Cardiac fibroblast (primary cell): Measurements from ENCODE around the gene KIR2DL3.

Experiments
- DNase-seq, 2 donors: peaks; one replicate each; pipeline versions ENCODE4 v3.0.0 to v3.0.0-alpha.2; 2010; ENCODE audit warnings: low read depth in 2 of 2
- H3K4me3 ChIP-seq, 2 donors: replicated peaks in 1 of 2; 1 replicate in 1 of 2; 2 replicates in 1 of 2; pipeline ENCODE4 v1.5.1; 2011; ENCODE audit warnings: low read depth in 2 of 2, low read length in 2 of 2, mild to moderate bottlenecking in 2 of 2, moderate library complexity in 1 of 2
- CTCF ChIP-seq: IDR thresholded peaks from one replicate; pipeline ENCODE4 v1.5.1; 2011; ENCODE audit warnings: low read depth, mild to moderate bottlenecking, low read length, inconsistent platforms

Gene KIR2DL3

GRCh38 chr19:54790711-54791110 is 52.4 kb downstream of the KIR2DL3 start:
- no peak overlapping the region for H3K4me3 ChIP-seq
- no peak for TF ChIP-seq CTCF
- DNase-seq, result no peak

GRCh38 chr19:54791476-54791875 is 53.2 kb downstream of the KIR2DL3 start:
- TF ChIP-seq CTCF, result no peak
- H3K4me3 ChIP-seq, result no peak overlapping the region
- no peak for DNase-seq

- TF ChIP-seq CTCF, result no peak
- DNase-seq, result no peak
- no peak overlapping the region for H3K4me3 ChIP-seq
These were observed 54.5 kb downstream of the KIR2DL3 start for GRCh38 chr19:54792814-54793213.

- DNase-seq, result no peak
- TF ChIP-seq CTCF, result no peak
- no peak overlapping the region for H3K4me3 ChIP-seq
These were observed 57.4 kb downstream of the KIR2DL3 start for GRCh38 chr19:54795758-54796157.
